ENCODE results near the gene BCL6B.

The BCL6B gene

GRCh38 chr17:7058831-7059447 is 36.1 kb downstream of the BCL6B start:
- no peak for DNase-seq (ENCODE audit: low spot score)

GRCh38 chr17:7060165-7060891 is 37.5 kb downstream of the BCL6B start:
- no peak for DNase-seq (ENCODE audit: low spot score)

GRCh38 chr17:7063518-7064094 is 40.8 kb downstream of the BCL6B start:
- no peak for DNase-seq (ENCODE audit: low spot score)

GRCh38 chr17:7064261-7064660 is 41.4 kb downstream of the BCL6B start:
- no peak for DNase-seq (ENCODE audit: low spot score)

GRCh38 chr17:7067198-7067597 is 44.3 kb downstream of the BCL6B start:
- DNase-seq (ENCODE audit: low spot score): no peak

- no peak for DNase-seq (ENCODE audit: low spot score)
These were observed 45.4 kb downstream of the BCL6B start for GRCh38 chr17:7068268-7068667.

- no peak for DNase-seq (ENCODE audit: low spot score)
These were observed 47.9 kb downstream of the BCL6B start for GRCh38 chr17:7070712-7071111.

GRCh38 chr17:7072406-7072805 is 49.6 kb downstream of the BCL6B start:
- DNase-seq (ENCODE audit: low spot score): no peak

- DNase-seq (ENCODE audit: low spot score): no peak
These were observed 52.1 kb downstream of the BCL6B start for GRCh38 chr17:7074931-7075330.

- no peak for DNase-seq (ENCODE audit: low spot score)
These were observed 55.2 kb downstream of the BCL6B start for GRCh38 chr17:7077911-7078546.

GRCh38 chr17:7078711-7079110 is 55.9 kb downstream of the BCL6B start:
- DNase-seq (ENCODE audit: low spot score): no peak
